Activated naive CD8-positive, alpha-beta T cell treated with anti-CD3 and anti-CD28 coated beads for 36 hours (primary cell): Measurements from ENCODE around the gene ANGPTL4. TPM values are rescaled to one million over a fixed set of nuclear protein-coding genes. Genes with fewer than 3 reads are reported as not detected.
"Not testable (repeated sequence)": the region's sequence is repeated elsewhere in the genome, so short reads cannot be mapped to it uniquely, and the experiment has no call there.

ENCODE experiments used
- DNase-seq: peaks from one replicate; pipeline ENCODE4 v3.0.0; 2021
- H3K27ac Mint-ChIP-seq: one replicate; pipeline ENCODE4 v1.8.0; 2022; ENCODE audit warnings: mild to moderate bottlenecking, moderate library complexity, mixed read lengths
- H3K27me3 Mint-ChIP-seq: one replicate; pipeline ENCODE4 v1.8.0; 2022; ENCODE audit warnings: mild to moderate bottlenecking, mixed read lengths
- H3K36me3 Mint-ChIP-seq: one replicate; pipeline ENCODE4 v1.8.0; 2021; ENCODE audit warnings: mild to moderate bottlenecking, mixed read lengths
- H3K4me1 Mint-ChIP-seq: one replicate; pipeline ENCODE4 v1.8.0; 2021; ENCODE audit warnings: mixed read lengths
- H3K4me3 Mint-ChIP-seq: one replicate; pipeline ENCODE4 v1.8.0; 2022; ENCODE audit warnings: mild to moderate bottlenecking, moderate library complexity, mixed read lengths
- H3K9me3 Mint-ChIP-seq: one replicate; pipeline ENCODE4 v1.8.0; 2022; ENCODE audit warnings: mixed read lengths
- total RNA-seq, 2 experiments: library from RNA; stranded (reverse); gene quantifications; one replicate each; pipeline ENCODE4 v1.2.3, GENCODE V29; 2021

The ANGPTL4 gene
- 1 to 10 TPM; 1.9 to 2.1 TPM for total RNA-seq

- DNase-seq: peak; percentile 76
- peaks cover 2% of the 10 kb centered on the region for H3K36me3 Mint-ChIP-seq
- peaks cover 76% of the 10 kb centered on the region for H3K27me3 Mint-ChIP-seq
- H3K9me3 Mint-ChIP-seq: no peaks in the 10 kb centered on the region
- H3K4me1 Mint-ChIP-seq: peaks cover 21% of the 10 kb centered on the region
- peak within 1 kb of the TSS; percentile 76 for H3K27ac Mint-ChIP-seq
- peak within 1 kb of the TSS; percentile 87 for H3K4me3 Mint-ChIP-seq
Measured at GRCh38 chr19:8363803-8364771, at the start of gene ANGPTL4. TSS of gene ANGPTL4 (plus strand) at chr19:8364155. CDS start at chr19:8364322, 167 bp downstream.

GRCh38 chr19:8314981-8315640 is 48.8 kb upstream of the ANGPTL4 start:
- not testable (repeated sequence) for H3K4me3 Mint-ChIP-seq, DNase-seq, H3K9me3 Mint-ChIP-seq, H3K27me3 Mint-ChIP-seq
- Mint-ChIP-seq H3K27ac (peak overlapping the region; percentile 60), H3K36me3 (peaks cover 26% of the 10 kb centered on the region), H3K4me1 (peaks cover 10% of the 10 kb centered on the region)

GRCh38 chr19:8316351-8317125 is 47.4 kb upstream of the ANGPTL4 start:
- Mint-ChIP-seq H3K4me3 (no peak overlapping the region), H3K36me3 (peaks cover 31% of the 10 kb centered on the region), H3K27me3 (no peaks in the 10 kb centered on the region), H3K9me3 (no peaks in the 10 kb centered on the region), H3K4me1 (peaks cover 11% of the 10 kb centered on the region), H3K27ac (peak overlapping the region; percentile 29)
- no peak for DNase-seq

GRCh38 chr19:8318835-8319234 is 45.1 kb upstream of the ANGPTL4 start:
- peak overlapping the region; percentile 10 for H3K4me3 Mint-ChIP-seq
- H3K36me3 Mint-ChIP-seq: peaks cover 53% of the 10 kb centered on the region
- peaks cover 20% of the 10 kb centered on the region for H3K4me1 Mint-ChIP-seq
- not testable (repeated sequence) for DNase-seq, H3K9me3 Mint-ChIP-seq, H3K27me3 Mint-ChIP-seq
- peak overlapping the region; percentile 45 for H3K27ac Mint-ChIP-seq

- no peak for DNase-seq
- Mint-ChIP-seq H3K36me3 (peaks cover 50% of the 10 kb centered on the region), H3K4me1 (peaks cover 23% of the 10 kb centered on the region), H3K27me3 (no peaks in the 10 kb centered on the region), H3K27ac (peak overlapping the region; percentile 95), H3K4me3 (peak overlapping the region; percentile 97), H3K9me3 (no peaks in the 10 kb centered on the region)
Measured at GRCh38 chr19:8319807-8320520, 44.0 kb upstream of the ANGPTL4 start.

GRCh38 chr19:8320564-8321066 is 43.3 kb upstream of the ANGPTL4 start:
- peak overlapping the region; percentile 97 for H3K4me3 Mint-ChIP-seq
- H3K9me3 Mint-ChIP-seq: no peaks in the 10 kb centered on the region
- peaks cover 47% of the 10 kb centered on the region for H3K36me3 Mint-ChIP-seq
- H3K27me3 Mint-ChIP-seq: no peaks in the 10 kb centered on the region
- peak overlapping the region; percentile 95 for H3K27ac Mint-ChIP-seq
- H3K4me1 Mint-ChIP-seq: peaks cover 25% of the 10 kb centered on the region
- DNase-seq: peak; percentile 26

GRCh38 chr19:8321067-8321985 is 42.6 kb upstream of the ANGPTL4 start, which contains the start of the genes NDUFA7 and RPS28:
TSS of gene NDUFA7 (minus strand) at chr19:8321375. CDS start at chr19:8321358, 17 bp downstream.
TSS of gene RPS28 (plus strand) at chr19:8321496. CDS start at chr19:8321531, 35 bp downstream.
- Mint-ChIP-seq H3K27ac (peak within 1 kb of the TSS; percentile 95), H3K4me3 (peak within 1 kb of the TSS; percentile 97), H3K36me3 (peaks cover 43% of the 10 kb centered on the region), H3K27me3 (no peaks in the 10 kb centered on the region), H3K4me1 (peaks cover 25% of the 10 kb centered on the region), H3K9me3 (no peaks in the 10 kb centered on the region)
- DNase-seq: peak; percentile 94

GRCh38 chr19:8321986-8322637 is 41.8 kb upstream of the ANGPTL4 start:
- H3K9me3 Mint-ChIP-seq: no peaks in the 10 kb centered on the region
- peaks cover 42% of the 10 kb centered on the region for H3K36me3 Mint-ChIP-seq
- H3K27ac Mint-ChIP-seq: peak overlapping the region; percentile 95
- peaks cover 23% of the 10 kb centered on the region for H3K4me1 Mint-ChIP-seq
- peak overlapping the region; percentile 97 for H3K4me3 Mint-ChIP-seq
- no peak for DNase-seq
- H3K27me3 Mint-ChIP-seq: no peaks in the 10 kb centered on the region

- Mint-ChIP-seq H3K4me1 (peaks cover 23% of the 10 kb centered on the region), H3K36me3 (peaks cover 37% of the 10 kb centered on the region), H3K27me3 (no peaks in the 10 kb centered on the region), H3K27ac (peak overlapping the region; percentile 95), H3K9me3 (no peaks in the 10 kb centered on the region), H3K4me3 (peak overlapping the region; percentile 97)
- DNase-seq: no peak
Measured at GRCh38 chr19:8322638-8322997, 41.3 kb upstream of the ANGPTL4 start.

- peak overlapping the region; percentile 48 for H3K27ac Mint-ChIP-seq
- H3K36me3 Mint-ChIP-seq: peaks cover 35% of the 10 kb centered on the region
- no peaks in the 10 kb centered on the region for H3K27me3 Mint-ChIP-seq
- H3K4me1 Mint-ChIP-seq: peaks cover 23% of the 10 kb centered on the region
- DNase-seq: no peak
- peak overlapping the region; percentile 97 for H3K4me3 Mint-ChIP-seq
- no peaks in the 10 kb centered on the region for H3K9me3 Mint-ChIP-seq
Measured at GRCh38 chr19:8323781-8324185, 40.2 kb upstream of the ANGPTL4 start.

GRCh38 chr19:8324186-8325050 is 39.5 kb upstream of the ANGPTL4 start:
- Mint-ChIP-seq H3K4me1 (peaks cover 21% of the 10 kb centered on the region), H3K4me3 (peak overlapping the region; percentile 97), H3K9me3 (no peaks in the 10 kb centered on the region), H3K27me3 (no peaks in the 10 kb centered on the region), H3K36me3 (peaks cover 34% of the 10 kb centered on the region), H3K27ac (peak overlapping the region; percentile 48)
- DNase-seq: no peak

- DNase-seq: no peak
- peaks cover 32% of the 10 kb centered on the region for H3K36me3 Mint-ChIP-seq
- no peaks in the 10 kb centered on the region for H3K9me3 Mint-ChIP-seq
- H3K27me3 Mint-ChIP-seq: no peaks in the 10 kb centered on the region
- H3K4me3 Mint-ChIP-seq: no peak overlapping the region
- H3K27ac Mint-ChIP-seq: no peak overlapping the region
- peaks cover 14% of the 10 kb centered on the region for H3K4me1 Mint-ChIP-seq
Measured at GRCh38 chr19:8325454-8325853, 38.5 kb upstream of the ANGPTL4 start.
